ENCODE data around the gene TMEM205.

TMEM205 gene

DNA sequence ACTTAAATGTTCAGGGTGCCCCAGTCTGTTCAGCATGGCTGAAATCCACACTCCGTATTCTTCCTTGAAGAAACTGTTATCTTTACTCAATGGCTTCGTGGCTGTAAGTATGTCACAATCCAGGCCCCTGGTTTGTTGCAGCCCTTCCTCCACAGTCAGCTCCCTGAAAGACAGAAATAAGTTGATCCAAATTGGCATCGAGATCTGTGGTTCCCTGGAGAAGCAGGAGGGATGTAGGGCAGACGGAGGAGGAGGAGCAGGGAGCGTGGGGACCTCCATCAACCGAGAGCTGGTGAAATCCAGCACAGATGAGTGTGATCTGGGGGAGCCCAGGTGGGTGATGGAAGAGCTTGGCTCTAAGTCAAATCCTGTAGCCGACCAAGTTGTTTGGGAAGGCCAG, 49.8 kb downstream of the TMEM205 start:
- ChIA-PET POLR2A (interaction anchor here (1.1 to 2.1 kb wide), 3 partner anchors 23 to 78 kb away, joined by 3 to 11 read pairs (median 4); partner anchors contain the start of gene SWSAP1), CTCF (interaction anchor here (0.5 to 0.8 kb wide), 3 partner anchors 37 to 103 kb away, joined by 3 read pairs; no protein-coding TSS in a partner anchor)
- DNase-seq (ENCODE audit: extremely low spot score), result no peak
- no peak for TF ChIP-seq ELF4 (IDR thresholded peaks at IDR 0.05)
- no peak for TF ChIP-seq FOXA1 (IDR thresholded peaks at IDR 0.05)
- TF ChIP-seq L3MBTL2 (conservative IDR thresholded peaks at IDR 0.05), result no peak
- no peak for TF ChIP-seq BHLHE40 (IDR thresholded peaks at IDR 0.05; ENCODE audit: borderline replicate concordance)
- TF ChIP-seq HDGF (IDR thresholded peaks at IDR 0.05; ENCODE audit: borderline replicate concordance), result no peak
- TF ChIP-seq NFRKB (IDR thresholded peaks at IDR 0.05), result no peak
- no peak for TF ChIP-seq TARDBP (IDR thresholded peaks at IDR 0.05)
- no peak for TF ChIP-seq LEF1 (IDR thresholded peaks at IDR 0.05; ENCODE audit: borderline replicate concordance)
- TF ChIP-seq, protein P1, sequence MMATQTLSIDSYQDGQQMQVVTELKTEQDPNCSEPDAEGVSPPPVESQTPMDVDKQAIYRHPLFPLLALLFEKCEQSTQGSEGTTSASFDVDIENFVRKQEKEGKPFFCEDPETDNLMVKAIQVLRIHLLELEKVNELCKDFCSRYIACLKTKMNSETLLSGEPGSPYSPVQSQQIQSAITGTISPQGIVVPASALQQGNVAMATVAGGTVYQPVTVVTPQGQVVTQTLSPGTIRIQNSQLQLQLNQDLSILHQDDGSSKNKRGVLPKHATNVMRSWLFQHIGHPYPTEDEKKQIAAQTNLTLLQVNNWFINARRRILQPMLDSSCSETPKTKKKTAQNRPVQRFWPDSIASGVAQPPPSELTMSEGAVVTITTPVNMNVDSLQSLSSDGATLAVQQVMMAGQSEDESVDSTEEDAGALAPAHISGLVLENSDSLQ (IDR thresholded peaks at IDR 0.05), result no peak
- no peak for TF ChIP-seq ZNF384 (IDR thresholded peaks at IDR 0.05)
- no peak for TF ChIP-seq CTBP1 (IDR thresholded peaks at IDR 0.05; ENCODE audit: borderline replicate concordance)
- no peak for TF ChIP-seq FOXM1 (IDR thresholded peaks at IDR 0.05; ENCODE audit: borderline replicate concordance)
- no peak for TF ChIP-seq SUZ12 (IDR thresholded peaks at IDR 0.05)
- TF ChIP-seq ARNT (IDR thresholded peaks at IDR 0.05), result no peak
- TF ChIP-seq SP1 (IDR thresholded peaks at IDR 0.05), result no peak
- TF ChIP-seq FOXK2 (IDR thresholded peaks at IDR 0.05), result no peak

DNA sequence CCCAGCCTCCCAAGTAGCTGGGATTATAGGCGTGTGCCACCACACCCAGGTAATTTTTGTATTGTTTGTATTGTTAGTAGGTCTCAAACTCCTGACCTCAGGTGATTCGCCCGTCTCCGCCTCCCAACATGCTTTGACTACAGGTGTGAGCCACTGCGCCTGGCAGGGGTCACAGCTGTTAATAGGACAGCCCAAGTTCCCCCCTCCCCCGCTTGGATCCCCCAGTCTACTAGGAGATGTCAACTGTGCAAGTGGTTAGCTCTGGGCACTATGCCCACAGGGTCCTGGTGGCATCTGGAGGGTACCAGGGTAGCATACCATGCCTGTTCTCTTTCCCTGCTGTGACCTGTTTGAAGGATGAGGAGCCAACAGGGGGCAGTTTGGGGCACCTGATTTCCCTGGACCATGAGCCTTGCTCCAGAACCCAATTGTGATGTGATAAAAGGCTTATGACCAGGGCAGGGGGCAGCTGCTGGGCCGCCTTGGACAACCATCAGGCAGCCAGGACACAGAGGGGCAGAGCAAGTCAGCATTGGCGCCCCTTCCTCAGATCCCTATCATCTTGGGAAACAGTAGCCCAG, 50.3 kb downstream of the TMEM205 start, which contains the start of gene TSPAN16:
Gene TSPAN16, plus strand, starts transcription at position 496 of the 581 bp plus-strand sequence. CDS start 138 bp downstream, outside the sequence.
- DNase-seq (ENCODE audit: extremely low spot score), result no peak
- ChIA-PET CTCF (interaction anchor here (0.8 kb wide), 1 partner anchor 49 kb away, joined by 3 read pairs; no protein-coding TSS in a partner anchor), POLR2A (interaction anchor here (1.1 to 2.1 kb wide), 3 partner anchors 23 to 79 kb away, joined by 3 to 11 read pairs (median 4); partner anchors contain the start of gene SWSAP1)

DNA sequence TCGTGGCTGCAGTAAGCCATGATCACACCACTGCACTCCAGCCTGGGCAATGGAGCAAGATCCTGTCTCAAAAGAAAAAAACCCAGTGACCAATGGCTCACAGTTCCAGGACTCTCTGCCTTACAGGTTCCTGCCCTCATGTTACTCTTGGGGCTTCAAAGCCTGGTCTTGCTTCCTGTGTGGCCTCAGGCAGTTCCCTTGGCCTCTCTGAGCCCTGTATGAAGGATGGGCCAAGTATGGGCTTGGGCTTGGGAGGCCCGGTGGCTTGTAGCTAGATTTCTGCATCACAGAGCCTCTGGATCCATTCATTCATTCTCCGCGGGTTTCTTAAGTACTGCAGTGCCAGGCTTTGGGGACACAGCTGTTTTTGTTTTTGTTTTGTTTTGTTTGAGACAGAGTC, 50.9 kb downstream of the TMEM205 start:
- CTCF ChIA-PET, result no interaction called here
- DNase-seq (ENCODE audit: extremely low spot score), result no peak
- POLR2A ChIA-PET, result interaction anchor here (2.0 kb wide), 2 partner anchors 80 to 87 kb away, joined by 13 to 14 read pairs; partner anchors contain the start of gene SWSAP1
- TF ChIP-seq ARNT (IDR thresholded peaks at IDR 0.05) (no peak), TARDBP (IDR thresholded peaks at IDR 0.05) (no peak), SUZ12 (IDR thresholded peaks at IDR 0.05) (no peak), FOXK2 (IDR thresholded peaks at IDR 0.05) (no peak), ELF4 (IDR thresholded peaks at IDR 0.05) (no peak), L3MBTL2 (conservative IDR thresholded peaks at IDR 0.05) (no peak), FOXM1 (IDR thresholded peaks at IDR 0.05; ENCODE audit: borderline replicate concordance) (no peak)

More for the DNA sequence above, 50.3 kb downstream of the TMEM205 start, which contains the start of gene TSPAN16:
- TF ChIP-seq ZNF384 (IDR thresholded peaks at IDR 0.05) (no peak), FOXA1 (IDR thresholded peaks at IDR 0.05) (no peak), SP1 (IDR thresholded peaks at IDR 0.05) (no peak), NFRKB (IDR thresholded peaks at IDR 0.05) (no peak), ELF4 (IDR thresholded peaks at IDR 0.05) (no peak), SUZ12 (IDR thresholded peaks at IDR 0.05) (no peak), CTBP1 (IDR thresholded peaks at IDR 0.05; ENCODE audit: borderline replicate concordance) (no peak), BHLHE40 (IDR thresholded peaks at IDR 0.05; ENCODE audit: borderline replicate concordance) (no peak), HDGF (IDR thresholded peaks at IDR 0.05; ENCODE audit: borderline replicate concordance) (no peak), L3MBTL2 (conservative IDR thresholded peaks at IDR 0.05) (no peak), FOXM1 (IDR thresholded peaks at IDR 0.05; ENCODE audit: borderline replicate concordance) (no peak), LEF1 (IDR thresholded peaks at IDR 0.05; ENCODE audit: borderline replicate concordance) (no peak)
- TF ChIP-seq, protein P1 (IDR thresholded peaks at IDR 0.05), result no peak

DNA sequence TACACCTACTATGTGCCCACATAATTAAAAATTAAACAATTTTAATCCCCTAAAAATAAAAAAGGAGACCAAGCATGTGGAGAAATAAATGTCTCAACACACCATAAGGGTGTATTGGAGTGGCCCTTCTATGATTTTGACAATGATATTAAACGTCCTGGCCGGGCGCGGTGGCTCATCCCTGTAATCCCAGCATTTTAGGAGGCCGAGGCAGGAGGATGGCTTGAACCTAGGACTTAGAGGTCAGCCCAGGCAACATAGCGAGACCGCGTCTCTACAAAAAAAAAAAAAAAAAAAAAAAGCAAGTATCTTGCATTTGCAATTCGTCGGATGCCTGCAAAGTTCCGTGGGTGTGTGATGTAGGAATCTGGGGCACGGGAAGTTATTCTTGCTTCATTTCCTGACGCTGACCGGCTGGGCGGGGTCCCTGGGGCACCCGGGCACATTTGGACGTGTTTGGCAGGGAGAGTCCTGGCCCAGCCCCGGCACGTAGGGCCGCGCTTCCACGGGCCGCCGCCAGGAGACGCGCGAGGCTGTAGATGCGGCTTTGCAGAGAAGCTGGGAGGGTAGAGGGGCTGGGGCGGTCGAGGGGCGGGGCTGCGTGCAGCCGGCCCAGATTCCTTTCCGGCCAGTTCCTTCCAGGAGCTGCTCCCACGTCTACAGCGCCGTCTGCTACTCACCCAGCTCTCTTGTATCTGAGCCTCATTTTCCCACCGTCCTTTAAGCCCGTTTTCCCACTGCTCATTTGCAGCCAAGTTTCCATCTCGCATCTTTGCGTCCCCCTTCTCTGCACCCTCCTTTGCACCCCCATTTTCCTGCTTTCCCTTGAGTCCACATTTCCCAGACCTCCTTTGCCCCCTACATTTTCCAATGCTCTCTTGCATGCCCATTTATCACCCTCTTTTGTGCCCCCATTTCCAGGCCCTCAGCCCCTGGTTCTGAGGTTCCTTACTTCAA, 52.4 kb downstream of the TMEM205 start:
- peak; percentile 94 for DNase-seq (ENCODE audit: extremely low spot score)
- ChIA-PET CTCF (interaction anchor here (0.6 to 1.2 kb wide), 12 partner anchors 18 to 324 kb away, joined by 3 to 12 read pairs (median 4); partner anchors contain the start of genes ODAD3, PRKCSH and SWSAP1), POLR2A (interaction anchor here (0.6 to 2.0 kb wide), 9 partner anchors 10 to 189 kb away, joined by 3 to 14 read pairs (median 3); partner anchors contain the start of genes CCDC159, SWSAP1 and TMEM205)
- TF ChIP-seq SUZ12 (IDR thresholded peaks at IDR 0.05) (no peak), FOXA1 (IDR thresholded peaks at IDR 0.05) (no peak), ZNF384 (IDR thresholded peaks at IDR 0.05) (peak; percentile 85)

Data from HEK293T (cell line).